Occipital lobe (tissue), 2 donors: ENCODE measurements around the gene IGIP. TPM values are rescaled to one million over a fixed set of nuclear protein-coding genes. Genes with fewer than 3 reads are reported as not detected.

ENCODE experiments used
- DNase-seq: peaks from one replicate; lab custom pipeline; 2025; lab: John Stamatoyannopoulos, UW
- total RNA-seq: library from RNA; depleted of rRNA; stranded (reverse); fragments of >200 nt; gene quantifications from one replicate; pipeline ENCODE4 v1.2.3, GENCODE V29; 2014

The IGIP gene
- total RNA-seq, 1 donor from 2014 or later, result 11.9 TPM

GRCh38 chr5:140111011-140111858, 14.5 kb upstream of the IGIP start:
- DNase-seq, result no peak

GRCh38 chr5:140111859-140112551, 13.7 kb upstream of the IGIP start:
- no peak for DNase-seq

GRCh38 chr5:140112685-140113179, 13.0 kb upstream of the IGIP start:
- no peak for DNase-seq

GRCh38 chr5:140113180-140113698, 12.5 kb upstream of the IGIP start:
- no peak for DNase-seq

- DNase-seq, result peak; percentile 85
Measured at GRCh38 chr5:140113699-140114263, 12.0 kb upstream of the IGIP start, which contains the start of gene PURA. Gene PURA (plus strand): TSS chr5:140114109. CDS start chr5:140114182, 73 bp downstream.

- DNase-seq, result peak; percentile 53
Measured at GRCh38 chr5:140114341-140115185, 11.2 kb upstream of the IGIP start.

- DNase-seq, result no peak
Measured at GRCh38 chr5:140115186-140115500, 10.6 kb upstream of the IGIP start.

GRCh38 chr5:140116716-140117115, 9.0 kb upstream of the IGIP start:
- no peak for DNase-seq

- DNase-seq, result no peak
Measured at GRCh38 chr5:140117523-140117922, 8.2 kb upstream of the IGIP start.

GRCh38 chr5:140118302-140118936, 7.3 kb upstream of the IGIP start:
- DNase-seq, result no peak

- no peak for DNase-seq
Measured at GRCh38 chr5:140126315-140127012, 727 bp downstream of the IGIP start.

GRCh38 chr5:140128376-140128775, 2.6 kb downstream of the IGIP start:
- no peak for DNase-seq

GRCh38 chr5:140130949-140131733, 5.4 kb downstream of the IGIP start:
- DNase-seq, result no peak

- DNase-seq, result no peak
Measured at GRCh38 chr5:140131967-140132409, 6.3 kb downstream of the IGIP start.

GRCh38 chr5:140133514-140134167, 7.9 kb downstream of the IGIP start:
- DNase-seq, result no peak

GRCh38 chr5:140134277-140134935, 8.7 kb downstream of the IGIP start:
- DNase-seq, result no peak

GRCh38 chr5:140135127-140135526, 9.4 kb downstream of the IGIP start:
- DNase-seq, result no peak

GRCh38 chr5:140136624-140137023, 10.9 kb downstream of the IGIP start:
- DNase-seq, result no peak
